NB4 (cell line): ENCODE results near the gene GP1BA.

Experiments used
- CTCF ChIP-seq: IDR thresholded peaks from one replicate; pipeline ENCODE4 v1.5.1; 2012; ENCODE audit warnings: low read depth, low read length
- MYC ChIP-seq: IDR thresholded peaks from 2 replicates; pipeline ENCODE4 v1.6.1; 2011; ENCODE audit warnings: low read depth, low read length
- POLR2A ChIP-seq: IDR thresholded peaks from 2 replicates; pipeline ENCODE4 v1.6.1; 2011; ENCODE audit warnings: mild to moderate bottlenecking; ENCODE audit not compliant: insufficient read length; ENCODE audit errors: extremely low read depth
- TF ChIP-seq, protein P1 (sequence below): IDR thresholded peaks from 2 replicates; pipeline ENCODE4 v1.6.1; 2011; ENCODE audit warnings: low read depth, low read length

- TF ChIP-seq MYC (no peak), CTCF (no peak), POLR2A (no peak)
- TF ChIP-seq, protein P1, sequence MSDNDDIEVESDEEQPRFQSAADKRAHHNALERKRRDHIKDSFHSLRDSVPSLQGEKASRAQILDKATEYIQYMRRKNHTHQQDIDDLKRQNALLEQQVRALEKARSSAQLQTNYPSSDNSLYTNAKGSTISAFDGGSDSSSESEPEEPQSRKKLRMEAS = no peak
These were observed 679 bp downstream of the GP1BA start for GRCh38 chr17:4932756-4933155.
